Stimulated activated CD4-positive, alpha-beta T cell treated with anti-CD3 and anti-CD28 coated beads, Interleukin-1b, Interleukin-23, amount 100 ng/mL, for 24 hours (primary cell): Measurements from ENCODE around the gene TTN.

Experiments used
- DNase-seq, 4 experiments: peaks; one replicate each; pipeline ENCODE4 v3.0.0-alpha.2; 2020; ENCODE audit warnings: low read depth in 4 of 4, low spot score in 1 of 4

The TTN gene

GRCh38 chr2:178811901-178812300, 4.7 kb upstream of the TTN start:
- DNase-seq: no peak

GRCh38 chr2:178811045-178811444, 3.8 kb upstream of the TTN start:
- no peak for DNase-seq

- DNase-seq: no peak
These were observed 3.2 kb upstream of the TTN start for GRCh38 chr2:178810422-178810821.

DNA sequence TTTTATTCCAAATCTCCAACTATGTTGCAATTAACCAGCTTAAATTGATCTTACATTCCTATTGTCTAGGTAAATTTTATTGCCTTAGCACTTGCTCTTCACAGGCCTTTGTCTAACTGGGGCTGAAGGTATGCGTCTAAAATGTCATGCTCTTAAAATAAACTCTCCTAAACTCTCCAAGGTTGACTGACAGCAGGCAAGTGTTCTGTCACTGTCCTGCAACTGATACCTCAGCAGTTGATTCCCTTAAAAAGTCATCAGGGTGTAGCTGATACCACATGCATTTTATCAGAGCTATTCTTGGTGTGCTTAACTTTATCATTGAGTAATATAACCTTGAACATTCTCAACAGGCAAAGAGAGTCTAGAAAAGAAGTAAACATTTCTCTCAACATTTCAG, 680 bp downstream of the TTN start:
- no peak for DNase-seq

DNA sequence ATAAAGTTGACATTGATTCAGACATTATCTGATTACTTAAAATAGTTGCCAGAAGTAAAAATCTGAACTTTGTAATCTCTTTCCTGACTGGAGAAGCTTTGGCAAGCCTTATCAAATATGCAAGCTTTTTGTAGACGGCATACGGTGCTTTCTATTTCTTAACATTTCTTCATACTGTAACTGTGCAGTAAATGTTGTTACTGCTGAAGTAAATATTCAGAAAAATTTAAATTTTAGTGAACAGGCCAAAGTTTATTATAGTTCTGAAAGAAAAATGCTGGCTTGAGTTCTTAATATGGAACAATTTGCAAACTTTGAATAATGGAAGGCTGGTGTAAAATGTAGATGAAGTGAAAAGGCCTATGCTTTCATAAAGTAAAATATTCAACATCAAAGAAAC, 1.8 kb downstream of the TTN start:
- no peak for DNase-seq

DNA sequence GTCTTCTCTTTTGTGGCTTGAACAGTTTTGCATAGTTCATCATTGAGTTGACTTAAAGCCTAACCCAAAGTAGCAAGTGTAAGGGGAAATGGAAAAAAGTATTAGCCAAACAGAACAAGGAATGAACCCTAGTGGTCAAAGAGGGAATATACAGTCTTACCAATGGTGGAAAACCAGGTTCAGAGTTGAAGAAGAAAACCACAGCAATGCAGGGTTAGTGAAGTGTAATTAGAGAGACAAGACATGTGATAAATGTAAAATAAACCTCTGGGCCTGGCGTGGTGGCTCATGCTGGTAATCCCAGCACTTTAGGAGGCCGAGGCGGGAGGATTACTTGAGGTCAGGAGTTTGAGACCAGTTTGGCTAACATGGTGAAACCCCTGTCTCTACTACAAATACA, 2.4 kb downstream of the TTN start:
- no peak for DNase-seq

DNA sequence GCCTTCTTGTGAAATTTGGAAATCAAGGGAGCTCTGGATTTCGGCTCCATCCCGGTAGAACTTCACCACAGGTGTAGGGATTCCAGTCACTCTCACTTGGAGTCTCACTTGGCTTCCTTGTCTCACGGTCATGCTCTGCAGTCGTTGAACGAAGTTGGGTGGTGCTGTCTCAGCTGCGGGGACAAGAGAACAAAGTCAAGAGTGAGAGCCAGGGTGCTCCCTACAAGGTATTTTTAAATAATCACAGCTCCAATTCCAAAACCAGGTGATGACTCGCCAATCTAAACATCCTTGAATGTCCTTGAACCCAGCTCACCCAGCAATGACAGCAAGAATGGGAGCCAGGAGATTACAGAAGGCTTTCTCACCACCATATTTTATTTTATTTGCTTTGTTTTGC, 6.7 kb downstream of the TTN start:
- DNase-seq: no peak

GRCh38 chr2:178799305-178799704, 7.9 kb downstream of the TTN start:
- DNase-seq: no peak

DNA sequence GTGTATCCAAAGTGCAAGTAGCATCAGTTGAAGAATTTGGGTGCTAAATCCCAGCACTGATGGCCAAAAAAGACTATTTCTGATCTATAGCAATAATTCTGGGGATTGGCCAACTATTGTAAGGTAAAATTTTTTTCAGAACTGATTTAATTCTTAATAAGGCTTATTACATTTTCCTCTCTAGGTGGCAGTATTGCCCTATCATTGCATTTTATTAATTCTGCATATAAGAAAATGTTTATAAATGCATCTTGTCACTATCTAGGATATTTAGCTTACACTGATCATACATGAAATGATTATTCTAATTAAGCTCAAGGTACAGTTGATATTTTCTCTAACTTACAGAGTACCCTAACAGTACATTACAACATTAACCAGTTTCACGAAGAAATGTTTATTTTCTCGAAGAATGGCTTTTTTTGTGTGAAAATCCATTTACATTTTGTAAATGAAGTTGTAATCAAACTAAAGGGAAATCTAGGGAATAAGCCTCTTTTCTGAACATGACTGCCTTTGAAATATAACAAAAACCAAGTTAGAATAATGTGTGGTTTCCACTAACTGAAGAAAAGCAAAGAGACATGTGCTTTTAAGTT, 11.0 kb downstream of the TTN start:
- no peak for DNase-seq

GRCh38 chr2:178787934-178788333, 19.3 kb downstream of the TTN start:
- no peak for DNase-seq

DNA sequence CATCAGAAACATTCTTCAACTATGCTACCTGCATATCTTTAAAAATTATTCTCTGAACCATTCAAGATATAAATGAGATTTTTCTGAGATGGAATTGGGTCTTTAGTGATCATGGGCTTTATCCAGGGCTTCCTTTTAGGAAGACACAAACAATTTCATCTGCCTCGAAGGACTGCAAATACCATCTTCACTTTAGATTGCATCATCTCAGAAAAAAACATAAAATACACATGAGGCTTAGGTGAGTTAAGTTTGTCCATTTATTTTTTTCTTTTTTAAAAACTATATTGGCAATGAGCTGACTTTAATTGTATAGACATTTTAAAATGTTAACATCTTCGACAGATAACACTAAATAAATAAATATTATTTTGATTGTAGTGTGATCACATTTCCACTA, 20.1 kb downstream of the TTN start:
- no peak for DNase-seq

DNA sequence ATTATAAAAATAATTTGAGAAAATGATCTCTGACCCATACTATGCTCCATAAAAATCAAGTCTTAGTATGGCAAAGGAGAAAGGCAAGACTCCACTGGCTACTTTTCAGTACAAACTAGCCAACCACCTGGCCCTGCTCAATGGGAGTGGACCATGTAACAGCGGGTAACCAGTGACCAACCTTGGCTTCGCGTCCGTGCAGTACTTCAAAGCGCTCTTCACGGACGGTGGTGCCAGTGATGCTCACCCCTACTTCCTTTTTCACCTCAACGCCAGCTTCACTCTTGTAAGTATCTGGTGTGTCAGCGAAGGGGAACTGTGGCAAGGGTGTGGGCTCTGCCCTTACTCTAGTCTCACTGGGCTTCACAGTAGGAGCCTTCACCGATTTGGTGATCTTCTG, 23.3 kb downstream of the TTN start:
- DNase-seq: no peak

DNA sequence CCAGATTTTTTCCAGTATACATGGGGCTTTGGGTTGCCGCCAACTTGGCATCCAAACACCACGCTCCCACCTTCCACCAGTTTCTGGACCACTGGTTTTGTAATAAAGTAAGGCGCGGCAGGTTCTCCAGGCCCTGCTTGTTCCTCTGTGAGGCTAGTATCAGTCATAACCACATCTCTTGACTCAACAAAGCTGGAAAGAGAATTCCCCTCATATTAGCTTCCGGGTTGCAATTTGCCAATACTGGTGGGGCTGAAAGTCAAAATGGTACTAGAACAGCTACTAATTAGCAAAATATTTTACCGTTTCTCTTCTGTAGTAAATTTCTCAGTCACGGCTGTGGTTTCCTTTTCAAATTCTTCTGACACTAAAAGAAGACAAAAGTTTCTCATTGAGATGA, 25.0 kb downstream of the TTN start:
- no peak for DNase-seq

GRCh38 chr2:178777577-178777976, 29.6 kb downstream of the TTN start:
- DNase-seq: no peak

DNA sequence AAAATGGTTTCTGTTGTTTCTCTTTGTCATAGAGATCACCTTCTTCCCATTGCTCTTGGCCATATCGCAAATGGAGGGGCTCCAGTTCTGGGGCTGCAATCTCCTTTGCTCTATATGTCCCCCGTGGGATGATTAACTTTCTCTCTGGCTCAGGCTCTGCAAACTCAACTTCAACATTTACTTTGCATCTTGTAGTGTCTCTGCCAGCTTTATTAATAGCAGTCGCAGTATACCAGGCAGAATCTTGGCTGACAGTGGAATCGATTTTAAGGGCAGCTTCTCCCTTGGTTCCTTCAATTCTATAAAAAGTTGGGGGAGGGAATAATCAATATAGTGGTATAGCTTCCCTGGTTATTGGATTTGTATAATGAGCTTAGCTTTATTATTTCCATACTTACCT, 30.5 kb downstream of the TTN start:
- DNase-seq: no peak

GRCh38 chr2:178775975-178776374, 31.2 kb downstream of the TTN start:
- no peak for DNase-seq

DNA sequence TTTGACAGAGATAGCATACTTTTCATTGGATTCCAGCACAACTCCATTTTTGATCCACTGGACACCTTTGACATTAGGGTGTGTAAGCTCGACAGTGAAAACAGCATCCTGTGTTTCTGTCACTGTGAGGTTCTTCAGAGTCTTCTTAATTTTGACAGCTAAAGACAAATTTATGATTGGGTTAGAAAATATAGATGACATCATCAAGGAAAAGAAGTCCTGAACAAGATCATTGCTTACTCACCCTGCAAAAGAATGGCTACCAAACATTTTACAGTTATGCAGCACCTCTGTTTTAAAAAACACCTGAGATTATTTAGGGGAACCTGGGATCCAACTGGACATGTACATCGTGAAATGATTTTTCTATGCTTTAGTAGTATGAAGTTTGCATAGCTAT, 36.7 kb downstream of the TTN start:
- no peak for DNase-seq

- no peak for DNase-seq
These were observed 39.8 kb downstream of the TTN start for GRCh38 chr2:178767094-178768060.

DNA sequence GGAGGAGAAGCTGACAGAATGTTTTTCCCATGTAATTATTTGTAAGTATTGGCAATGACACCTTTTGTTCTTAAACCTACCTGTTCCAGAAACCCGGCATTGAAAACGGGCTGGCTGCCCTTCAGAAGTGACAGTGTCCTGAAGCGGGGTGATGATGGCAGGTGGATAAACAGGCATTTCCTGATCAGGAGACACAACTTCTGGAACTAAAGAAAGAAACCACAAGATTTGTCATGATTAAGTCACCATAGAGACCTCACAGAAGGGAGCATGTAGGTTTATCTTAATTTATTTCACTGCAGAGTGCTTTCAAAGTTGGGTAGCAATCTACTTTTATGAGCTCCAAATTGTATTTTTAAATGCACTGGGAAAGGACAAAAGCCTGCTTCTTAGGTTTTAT, 43.1 kb downstream of the TTN start:
- no peak for DNase-seq

DNA sequence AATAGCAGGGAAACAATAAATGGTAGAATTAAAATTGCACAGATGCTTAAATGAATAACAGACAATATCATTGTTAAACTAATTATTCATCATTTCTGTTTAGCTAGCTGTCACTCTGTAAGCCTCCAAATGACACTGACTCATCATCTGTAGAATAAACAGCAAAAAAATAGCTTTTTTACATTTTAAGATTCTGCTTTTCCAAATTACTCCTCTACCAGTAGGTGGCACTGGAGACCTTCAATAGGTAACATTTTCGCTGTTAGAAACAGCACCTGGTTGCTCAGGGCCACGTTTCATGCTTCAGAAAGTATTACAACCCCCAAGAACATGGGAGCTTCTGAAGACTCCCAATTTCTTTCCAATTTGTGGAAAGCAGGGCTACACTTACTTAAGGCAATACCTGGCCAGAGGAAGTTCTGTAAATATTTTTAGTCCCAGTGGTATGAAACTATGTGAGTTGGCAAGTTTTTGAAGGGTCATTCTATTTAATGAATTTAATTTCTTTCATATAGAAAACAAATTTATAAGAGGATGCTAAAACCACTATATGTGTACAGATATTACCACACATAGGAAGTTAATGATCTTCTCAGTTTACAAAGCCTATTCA, 45.4 kb downstream of the TTN start:
- DNase-seq: peak in 3 of 4 experiments; percentile 1 to 2 (median 2)

DNA sequence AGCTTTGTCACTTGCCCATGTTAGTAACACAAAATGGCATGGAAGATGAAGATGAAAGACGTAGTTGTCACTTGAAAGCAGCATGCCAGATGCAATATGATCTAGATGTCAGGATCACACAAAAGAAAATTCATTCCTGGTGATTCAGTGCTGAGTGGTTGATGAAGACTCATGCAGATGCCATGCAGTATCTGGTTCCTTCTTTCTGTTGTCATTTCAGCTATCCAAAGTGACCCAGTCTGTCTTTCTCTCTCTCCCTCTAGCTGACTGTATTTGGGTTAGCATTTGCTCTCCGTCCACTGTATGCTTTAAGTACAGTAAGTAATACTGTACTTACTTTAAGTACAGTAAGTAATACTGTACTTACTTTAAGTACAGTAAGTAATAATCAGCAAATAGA, 50.4 kb downstream of the TTN start:
- no peak for DNase-seq

GRCh38 chr2:178756343-178756742, 50.9 kb downstream of the TTN start:
- DNase-seq: no peak
